ENCODE data around the gene BRWD1. TPM values are rescaled to one million over a fixed set of nuclear protein-coding genes. Genes with fewer than 3 reads are reported as not detected.
A peak's percentile ranks its signal among the peaks of the same experiment; 100 is the strongest.

The BRWD1 gene
- 31.7 TPM for polyA plus RNA-seq (ENCODE audit: insufficient read length)

DNA sequence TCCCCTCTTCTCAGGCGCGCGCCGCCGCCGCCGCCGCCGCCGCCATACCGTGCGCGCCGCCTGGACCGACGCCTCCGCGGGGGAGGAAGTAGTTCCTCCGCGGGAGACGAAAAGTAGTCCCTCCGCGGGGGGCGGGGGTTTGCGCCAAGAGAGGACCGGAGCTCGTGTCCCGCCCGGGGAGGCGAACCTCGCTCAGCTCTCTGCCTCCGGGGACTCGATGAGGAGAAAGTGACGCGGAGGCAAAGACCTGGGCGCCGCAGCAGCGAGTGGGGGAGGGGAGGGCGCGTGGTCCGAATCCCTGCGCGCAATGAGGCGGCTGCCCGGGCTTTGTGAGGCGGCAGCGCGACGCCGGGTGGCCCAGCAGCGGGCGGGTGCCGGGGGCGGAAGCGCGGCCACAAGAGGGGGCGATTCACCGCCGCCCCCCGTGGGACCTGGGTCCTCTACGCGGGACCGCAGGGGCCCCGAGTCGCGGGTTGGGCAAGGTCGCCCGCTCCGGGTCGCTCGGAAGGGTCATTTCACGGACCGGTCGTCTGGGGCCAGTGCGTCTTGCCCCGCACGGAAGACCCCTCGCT is at the start of gene BRWD1:
BRWD1 (minus strand) TSS at position 62 of the 572 bp plus-strand sequence. CDS start 141 bp downstream, outside the sequence.
- peak; percentile 26 for DNase-seq (ENCODE audit: low read depth)

DNA sequence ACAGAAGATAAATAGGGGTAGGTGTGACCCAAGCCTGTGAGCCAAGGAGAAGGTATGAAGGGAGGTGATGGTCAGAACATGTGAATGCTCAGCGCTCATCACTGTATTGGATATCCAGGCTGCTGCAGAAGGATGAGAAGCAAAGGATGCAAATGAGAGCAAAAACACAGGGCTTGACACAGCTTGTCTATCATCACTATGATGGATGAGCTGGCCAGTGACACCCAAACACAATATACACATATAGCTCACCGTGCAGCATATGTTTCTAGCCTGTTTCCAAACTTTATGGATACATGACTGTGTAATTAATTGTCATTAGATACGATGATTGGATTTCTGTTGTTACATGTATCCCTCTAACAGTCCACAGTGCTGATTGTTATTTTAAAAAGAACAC is 49.3 kb upstream of the BRWD1 start:
- no peak for DNase-seq (ENCODE audit: low read depth)

DNA sequence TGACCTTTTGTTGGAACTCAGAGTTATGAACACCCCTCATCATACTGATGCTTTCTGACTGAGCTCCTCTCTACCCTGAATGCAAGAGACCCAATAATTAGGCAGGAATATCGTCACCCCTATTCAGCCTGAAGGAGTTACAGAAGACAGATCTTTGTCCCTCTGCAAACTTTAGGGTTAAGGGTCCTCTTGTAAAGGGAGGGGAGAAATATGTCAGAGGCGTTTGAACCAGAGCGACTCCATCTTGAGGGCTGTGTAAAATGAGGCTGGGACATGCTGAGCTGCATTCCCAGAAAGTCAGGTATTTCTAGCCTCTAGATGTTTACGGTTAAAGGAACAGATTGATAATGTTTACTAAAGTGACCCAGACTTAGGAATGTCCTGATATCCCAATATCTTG is 46.0 kb upstream of the BRWD1 start:
- no peak for DNase-seq (ENCODE audit: low read depth)

DNA sequence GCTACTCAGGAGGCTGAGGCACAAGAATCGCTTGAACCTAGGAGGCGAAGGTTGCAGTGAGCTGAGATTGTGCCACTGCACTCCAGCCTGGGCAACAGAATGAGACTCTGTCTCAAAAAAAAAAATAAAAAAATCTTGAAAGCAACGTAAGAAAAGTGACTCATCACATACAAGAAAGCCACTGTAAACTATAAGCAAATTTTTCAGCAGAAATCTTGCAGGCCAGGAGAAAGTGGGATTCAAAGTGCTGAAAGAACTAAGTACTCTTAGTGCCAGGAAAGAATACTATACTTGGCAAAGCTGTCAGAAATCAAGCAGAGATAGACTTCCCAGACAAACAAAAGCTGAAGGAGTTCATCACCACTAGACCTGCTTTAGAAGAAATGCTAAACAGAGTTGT is 39.9 kb upstream of the BRWD1 start:
- no peak for DNase-seq (ENCODE audit: low read depth)

DNA sequence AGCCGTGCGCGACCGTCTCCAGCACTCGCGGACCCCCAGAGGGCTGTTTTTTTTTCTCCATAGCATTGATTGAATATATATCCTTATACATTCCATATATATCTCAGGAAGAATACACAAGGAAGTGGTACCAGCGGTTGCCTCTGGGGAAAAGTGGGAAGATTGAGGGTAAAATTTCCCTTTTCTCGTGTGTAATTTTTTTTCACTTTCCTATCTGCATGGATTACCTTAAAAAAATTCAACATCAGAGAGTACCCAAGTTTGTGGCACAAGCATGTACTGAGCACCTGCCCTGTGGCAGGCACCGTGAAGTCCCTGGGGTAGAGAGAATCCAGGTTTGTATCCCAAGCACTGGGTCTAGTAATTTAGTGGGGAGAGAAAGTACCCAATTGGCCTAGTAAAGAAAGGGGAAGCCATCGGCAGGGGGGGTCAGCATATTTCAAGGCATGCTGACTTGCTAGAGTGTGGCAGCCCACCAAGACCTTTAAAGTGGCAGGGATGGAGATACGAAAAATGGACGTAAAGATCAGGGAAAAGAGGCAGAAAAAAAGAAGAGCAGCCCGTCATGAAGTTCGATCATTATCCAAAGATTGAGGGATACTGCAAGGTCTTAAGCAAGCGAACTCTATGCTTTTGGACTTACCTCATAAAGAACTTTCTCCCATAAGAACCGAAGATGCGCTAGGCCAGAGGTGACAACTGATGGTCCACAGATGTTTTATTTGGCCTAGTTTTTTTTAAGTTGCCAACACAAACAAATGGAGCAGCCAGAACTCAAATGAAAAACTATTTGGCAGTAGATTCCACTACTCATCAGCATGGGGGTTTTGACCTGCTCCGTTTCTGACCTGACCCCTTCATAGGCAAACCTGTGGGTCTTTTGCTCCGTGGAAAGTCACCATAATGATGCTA is 36.9 kb upstream of the BRWD1 start:
- DNase-seq (ENCODE audit: low read depth) = no peak

DNA sequence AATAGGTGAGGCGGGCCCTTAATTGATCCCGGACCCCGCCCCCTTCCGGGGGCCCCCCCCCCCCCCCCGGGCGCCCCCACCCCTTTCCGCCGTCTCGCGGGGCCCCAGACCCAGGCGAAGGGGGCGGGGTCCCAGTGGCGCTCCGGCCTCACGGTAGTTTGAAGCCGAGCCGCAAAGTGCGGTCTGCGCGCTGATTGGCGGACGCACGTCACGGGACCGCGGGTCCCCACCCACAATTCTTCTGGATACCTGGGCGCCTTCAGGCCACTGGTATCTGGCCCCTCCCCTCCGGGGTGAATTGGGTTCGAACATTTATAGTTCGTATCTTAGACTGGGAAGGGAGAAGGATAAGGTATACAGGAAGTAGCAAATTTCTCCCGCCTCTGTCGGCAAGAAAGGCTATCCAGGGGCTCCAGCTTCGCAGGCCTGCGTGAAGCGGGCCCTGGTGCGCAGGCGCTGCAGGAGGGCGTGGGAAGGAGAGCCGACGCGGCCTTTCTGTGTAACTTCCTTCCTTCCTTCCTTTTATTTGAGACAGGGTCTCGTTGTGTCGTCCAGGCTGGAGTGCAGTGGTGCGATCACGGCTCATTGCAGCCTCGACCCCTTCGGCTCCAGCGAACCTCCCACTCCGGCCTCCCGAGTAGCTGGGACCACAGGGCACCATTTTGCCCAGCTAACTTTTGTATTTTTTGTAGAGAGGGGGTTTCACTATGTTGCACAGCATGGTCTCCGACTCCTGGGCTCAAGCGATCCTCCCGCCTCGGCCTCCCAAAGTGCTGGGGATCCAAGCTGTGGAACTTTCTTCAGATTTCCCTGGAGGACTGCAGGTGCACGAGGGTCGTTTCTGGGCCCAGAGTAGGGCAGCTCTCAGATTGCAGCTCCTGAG is 36.0 kb upstream of the BRWD1 start:
- DNase-seq (ENCODE audit: low read depth) = peak; percentile 84

DNA sequence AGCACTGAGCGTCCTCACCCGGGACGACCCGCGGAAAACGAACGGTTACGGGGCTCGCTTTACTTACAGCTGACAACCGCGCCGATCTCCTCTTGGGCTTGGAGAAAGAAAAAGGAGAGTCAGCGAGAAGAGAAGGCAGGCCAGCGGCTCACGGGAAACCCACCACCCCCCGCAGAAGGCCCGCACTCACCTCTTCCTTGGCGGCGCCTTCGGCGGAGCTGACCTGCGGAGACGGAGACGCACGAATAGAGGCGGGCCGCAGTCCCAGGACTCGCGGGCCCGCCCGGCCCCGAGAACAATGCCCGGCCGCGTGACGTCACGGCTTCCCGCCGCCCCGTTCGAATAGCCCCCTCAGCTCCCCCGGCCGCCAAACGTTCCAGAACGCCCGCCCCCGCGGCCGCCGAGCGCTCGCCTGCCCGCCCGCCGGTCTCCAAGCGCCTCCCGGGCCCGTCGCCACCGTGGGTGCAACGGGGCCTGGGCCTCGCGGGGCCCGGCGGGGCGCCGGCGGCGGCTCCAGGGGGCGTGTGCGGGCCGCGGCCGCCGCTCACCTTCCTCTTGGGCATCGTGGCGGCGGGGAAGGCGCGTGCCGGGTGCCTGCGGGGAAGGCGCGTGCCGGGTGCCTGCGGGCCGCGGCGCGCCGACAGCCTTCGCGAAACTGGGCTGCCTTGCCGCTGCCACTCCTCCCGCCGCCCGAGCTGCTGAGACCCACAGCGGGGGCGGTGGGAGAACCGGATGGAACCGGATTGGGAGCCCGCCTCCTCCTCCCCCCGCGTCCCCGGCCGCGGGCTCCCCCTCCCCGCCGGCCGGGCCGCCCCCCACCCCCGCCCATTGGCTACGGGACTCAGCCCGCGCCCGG is 35.2 kb upstream of the BRWD1 start, which contains the start of gene HMGN1:
HMGN1 (minus strand) TSS at position 734 of the 856 bp plus-strand sequence; CDS start at position 563, 171 bp downstream.
- DNase-seq (ENCODE audit: low read depth) = peak; percentile 69

DNA sequence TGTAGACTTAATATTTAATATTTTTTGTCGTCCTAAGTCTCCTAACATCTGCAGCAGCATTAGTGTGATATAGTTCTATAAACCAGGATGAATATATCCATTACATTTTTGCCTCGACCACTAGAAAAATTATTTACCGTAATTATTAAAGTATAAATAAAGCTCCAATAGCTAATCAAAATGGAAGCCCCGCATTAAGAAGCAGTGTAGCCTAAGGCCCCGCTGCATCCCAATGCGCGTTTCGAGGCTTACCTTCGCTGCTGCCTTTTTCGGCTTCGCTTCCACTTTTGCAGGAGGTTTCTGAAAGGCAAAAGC is 34.6 kb upstream of the BRWD1 start:
- no peak for DNase-seq (ENCODE audit: low read depth)

DNA sequence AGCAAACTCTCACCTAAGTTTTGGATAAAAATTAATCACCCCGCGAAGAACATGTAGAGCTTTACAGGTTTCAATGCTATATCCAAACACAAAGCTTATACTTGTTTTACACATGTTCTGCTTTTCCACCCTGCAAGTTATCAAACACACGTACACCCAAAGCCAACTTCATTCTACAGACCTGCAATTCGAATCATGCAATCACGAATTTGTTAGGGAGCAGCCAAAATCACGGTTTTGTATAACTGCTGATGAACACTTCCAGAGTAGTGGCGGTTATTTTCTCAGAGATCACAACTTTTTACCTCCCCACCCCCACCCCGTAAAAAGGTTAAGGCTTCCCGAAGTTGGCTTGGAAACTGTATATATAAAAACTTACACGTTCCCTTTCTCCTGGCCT is 34.1 kb upstream of the BRWD1 start:
- DNase-seq (ENCODE audit: low read depth) = no peak

DNA sequence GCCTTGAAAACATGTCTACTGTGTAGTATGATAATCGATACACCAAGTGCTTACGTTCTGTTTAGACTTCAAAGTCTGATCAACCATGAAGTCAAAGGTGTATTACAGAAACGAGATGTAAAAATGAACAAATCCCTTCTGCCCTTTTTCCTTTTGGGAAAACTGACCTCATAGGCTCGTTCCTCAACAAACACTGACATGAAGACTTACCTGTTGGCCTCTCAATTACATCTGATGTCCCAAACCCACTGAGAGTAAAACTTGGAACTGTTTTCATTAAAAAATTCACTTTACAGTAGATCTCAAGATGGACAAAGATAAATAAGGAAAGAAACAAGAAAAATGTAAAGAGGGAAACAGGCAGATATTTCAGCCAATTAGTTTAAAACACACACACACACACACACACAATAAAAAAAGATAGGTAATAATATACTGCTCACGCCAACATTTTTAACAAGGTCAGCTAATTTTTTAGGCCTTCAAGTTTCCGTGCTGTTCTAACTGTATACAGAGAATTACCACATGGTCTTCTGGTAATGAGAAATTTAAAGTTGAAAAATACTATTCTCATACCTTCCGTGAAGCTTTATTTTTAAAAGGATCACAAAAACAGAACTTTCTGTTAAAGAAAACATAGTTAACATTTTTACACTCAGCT is 33.4 kb upstream of the BRWD1 start:
- no peak for DNase-seq (ENCODE audit: low read depth)

DNA sequence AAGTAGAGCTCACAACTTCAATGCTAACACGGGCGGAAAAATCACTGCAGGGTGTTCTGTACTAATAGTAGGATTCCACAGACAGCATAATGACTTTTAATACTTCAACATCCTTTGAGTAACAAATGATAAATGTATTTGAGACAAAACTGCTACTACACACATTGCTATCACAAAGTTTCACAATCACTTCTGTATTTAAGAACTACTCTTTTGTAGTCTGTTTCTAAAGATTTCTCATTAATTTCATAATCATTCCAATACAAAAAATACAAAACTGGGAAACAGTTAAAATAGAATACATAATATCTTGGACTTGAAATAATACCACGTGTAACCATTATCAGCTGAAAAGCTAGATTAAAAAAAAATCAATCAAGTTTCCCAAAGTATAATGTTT is 32.8 kb upstream of the BRWD1 start:
- no peak for DNase-seq (ENCODE audit: low read depth)

DNA sequence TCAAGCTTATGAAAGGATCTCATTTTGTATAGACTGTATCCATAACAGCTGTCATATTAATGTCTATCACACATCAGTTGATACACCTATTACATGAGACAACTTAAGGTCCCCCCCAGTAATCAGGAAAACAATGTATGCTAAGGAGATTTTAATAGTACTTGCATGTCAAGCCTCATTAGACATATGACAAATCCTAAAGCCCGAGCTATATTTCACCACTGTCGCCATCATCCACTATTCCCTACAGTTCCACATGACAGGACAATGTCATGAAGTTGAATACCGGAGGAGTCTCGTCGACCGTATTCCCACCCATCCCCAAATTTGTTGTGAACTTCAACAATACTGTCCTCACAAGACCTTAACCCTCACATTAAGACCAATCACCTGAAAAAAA is 32.0 kb upstream of the BRWD1 start:
- DNase-seq (ENCODE audit: low read depth) = no peak

DNA sequence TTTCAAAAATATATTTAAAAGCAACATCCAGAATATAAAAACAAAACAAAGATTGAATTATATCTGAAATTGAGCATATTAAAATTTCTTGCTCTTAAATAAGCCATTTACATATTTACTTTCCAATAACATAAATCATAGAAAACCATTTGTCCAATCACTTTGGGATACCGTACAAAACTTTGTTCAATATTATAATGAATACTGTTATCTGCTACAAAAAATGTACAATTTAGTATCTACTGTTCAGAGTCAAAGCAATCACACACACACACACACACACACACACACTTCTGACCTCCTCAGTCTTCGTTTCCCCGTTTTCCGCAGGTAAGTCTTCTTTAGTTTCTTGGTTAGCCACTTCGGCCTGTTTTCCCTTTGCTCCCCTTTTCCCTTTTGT is 31.4 kb upstream of the BRWD1 start:
- no peak for DNase-seq (ENCODE audit: low read depth)

DNA sequence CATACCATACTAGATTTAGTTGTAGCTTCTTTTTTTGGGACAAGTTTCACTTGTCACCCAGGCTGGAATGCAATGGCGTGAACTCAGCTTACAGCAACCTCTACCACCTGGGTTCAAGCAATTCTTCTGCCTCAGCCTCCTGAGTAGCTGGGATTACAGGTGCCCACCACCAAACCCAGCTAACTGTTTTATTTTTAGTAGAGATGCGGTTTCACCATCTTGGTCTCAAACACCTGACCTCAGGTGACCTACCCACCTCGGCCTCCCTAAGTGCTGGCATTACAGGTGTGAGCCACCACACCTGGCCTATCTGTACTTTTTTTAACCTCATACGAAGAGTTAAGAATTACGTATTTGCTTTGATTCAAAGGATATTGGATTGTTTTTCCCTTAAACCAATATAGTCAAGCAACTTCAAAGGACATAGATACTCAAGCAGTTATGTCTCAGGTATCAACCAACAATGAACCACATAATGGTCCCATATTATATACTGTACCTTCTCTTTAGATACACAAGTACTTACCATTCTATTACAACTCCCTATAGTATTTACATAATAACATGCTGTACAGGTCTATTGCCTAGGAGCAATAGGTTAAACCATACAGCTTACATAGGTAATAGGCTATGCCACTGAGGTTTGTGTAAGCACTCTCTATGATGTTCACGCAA is 28.0 kb upstream of the BRWD1 start:
- DNase-seq (ENCODE audit: low read depth) = no peak

DNA sequence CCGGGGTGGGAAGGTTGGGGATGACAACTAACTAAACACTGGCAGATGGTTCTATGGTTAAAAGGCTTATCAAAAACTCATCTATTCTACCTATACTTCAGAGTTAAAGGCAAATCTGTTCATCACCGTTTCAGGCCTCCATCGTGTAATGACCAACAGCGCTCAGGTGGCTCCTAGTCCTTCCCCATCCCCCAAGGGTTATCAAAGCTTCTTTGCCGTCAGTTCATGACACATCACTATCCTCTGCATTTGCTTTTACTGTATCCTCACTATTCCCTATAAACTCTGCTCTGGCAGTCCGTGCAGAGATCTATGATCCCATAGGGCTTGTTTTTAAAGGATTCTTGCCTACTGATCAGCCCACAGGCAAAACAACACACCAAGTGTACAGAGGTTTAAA is 27.3 kb upstream of the BRWD1 start:
- DNase-seq (ENCODE audit: low read depth) = no peak

DNA sequence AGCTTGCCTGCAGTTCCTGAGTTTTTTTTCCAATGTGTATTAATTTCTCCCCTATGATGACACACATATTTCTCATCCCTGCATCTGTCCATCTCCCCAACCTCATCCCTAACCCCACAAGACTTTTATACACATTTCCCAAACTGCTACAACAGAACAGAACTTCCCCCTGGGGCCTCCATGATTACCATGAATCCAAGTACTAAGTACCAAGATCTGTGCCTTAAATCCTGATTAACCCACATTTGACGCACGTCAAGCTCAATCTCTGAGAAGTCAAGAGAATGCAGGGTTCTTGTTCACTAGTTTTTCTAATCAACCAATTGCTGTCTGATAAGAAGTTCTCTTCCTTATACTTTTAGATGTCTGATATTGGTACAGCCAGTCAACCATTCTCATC is 25.8 kb upstream of the BRWD1 start:
- DNase-seq (ENCODE audit: low read depth) = no peak

DNA sequence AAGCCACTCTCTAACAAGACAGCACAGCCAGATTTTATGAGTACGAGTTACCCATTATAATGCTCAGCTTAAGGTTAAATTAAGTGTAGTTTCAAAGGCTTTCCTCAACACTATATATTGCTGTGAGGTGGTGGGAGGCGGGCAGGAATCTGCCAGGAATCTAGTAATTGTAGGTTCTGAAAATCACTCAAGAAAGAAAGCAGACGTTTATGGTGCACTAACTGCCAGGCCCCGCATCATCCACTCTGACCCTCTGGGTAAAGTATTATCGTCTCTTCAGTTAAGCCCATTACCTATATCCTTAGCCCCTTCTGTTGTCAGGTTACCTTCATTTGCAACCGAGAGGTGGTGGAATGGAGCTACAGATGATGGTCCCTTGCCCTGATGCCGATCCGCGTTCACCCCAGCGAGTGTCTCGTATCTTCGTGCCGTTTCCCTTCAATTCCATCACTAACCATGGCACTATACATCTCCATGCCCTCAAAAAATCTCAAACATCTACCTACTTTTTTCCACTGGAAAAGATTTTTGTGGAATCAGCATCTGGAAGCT is 23.1 kb upstream of the BRWD1 start:
- DNase-seq (ENCODE audit: low read depth) = no peak

DNA sequence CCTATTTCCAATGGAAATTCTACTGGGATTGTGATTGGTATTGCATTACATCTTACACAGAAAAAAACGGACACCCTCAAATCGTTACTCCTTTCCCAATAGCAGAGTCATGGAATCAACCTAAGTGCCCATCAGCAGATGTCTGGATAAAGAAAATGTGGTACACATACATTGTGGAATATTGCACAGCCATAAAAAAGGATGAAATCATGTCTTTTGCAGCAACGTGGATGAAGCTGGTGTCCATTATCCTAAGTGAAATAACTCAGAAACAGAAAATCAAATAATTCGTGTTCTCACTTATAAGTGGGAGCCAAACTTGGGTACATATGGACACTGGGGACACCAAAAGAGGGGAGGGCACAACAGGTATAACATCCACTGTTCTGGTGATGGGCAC is 21.2 kb upstream of the BRWD1 start:
- no peak for DNase-seq (ENCODE audit: low read depth)

DNA sequence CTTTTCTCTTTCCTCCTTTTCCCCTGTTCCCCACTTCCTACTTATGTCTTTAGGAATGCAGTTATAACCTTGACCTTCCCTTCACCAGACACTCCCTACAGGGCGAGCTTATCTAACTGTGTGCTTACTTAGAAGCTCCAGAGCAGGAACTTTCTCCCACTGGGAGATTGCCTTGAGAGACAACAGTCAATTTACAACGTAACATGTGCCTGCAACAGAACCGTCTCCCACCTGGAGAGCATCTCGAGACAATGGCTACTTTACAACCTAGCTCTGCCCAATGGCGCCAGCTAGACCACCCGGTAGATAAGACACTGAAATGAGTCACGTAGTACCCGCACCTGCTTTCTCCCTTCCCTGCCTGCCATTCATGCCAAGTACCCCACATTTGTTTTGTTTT is 18.7 kb upstream of the BRWD1 start:
- DNase-seq (ENCODE audit: low read depth) = no peak

DNA sequence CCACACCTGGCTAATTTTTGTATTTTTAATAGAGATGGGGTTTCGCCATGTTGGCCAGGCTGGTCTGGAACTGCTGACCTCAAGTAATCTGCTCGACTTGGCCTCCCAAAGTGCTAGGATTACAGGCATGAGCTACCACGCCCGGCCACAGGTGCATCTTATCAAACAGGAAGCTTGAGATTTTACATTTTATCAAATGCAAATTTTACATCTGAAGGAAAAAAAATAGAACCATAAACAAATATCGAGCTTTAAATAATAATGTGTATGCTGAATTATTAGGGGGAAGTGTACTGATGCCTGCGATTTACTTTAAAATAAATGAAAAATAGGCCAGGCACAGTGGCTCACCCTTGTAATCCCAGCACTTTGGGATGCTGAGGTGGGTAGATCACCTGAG is 16.6 kb upstream of the BRWD1 start:
- DNase-seq (ENCODE audit: low read depth) = no peak
